ENCODE measurements around the gene DOHH. TPM values are rescaled to one million over a fixed set of nuclear protein-coding genes. Genes with fewer than 3 reads are reported as not detected.

The DOHH gene
- total RNA-seq, 1 donor from 2014 or later = 8.5 TPM

DNA sequence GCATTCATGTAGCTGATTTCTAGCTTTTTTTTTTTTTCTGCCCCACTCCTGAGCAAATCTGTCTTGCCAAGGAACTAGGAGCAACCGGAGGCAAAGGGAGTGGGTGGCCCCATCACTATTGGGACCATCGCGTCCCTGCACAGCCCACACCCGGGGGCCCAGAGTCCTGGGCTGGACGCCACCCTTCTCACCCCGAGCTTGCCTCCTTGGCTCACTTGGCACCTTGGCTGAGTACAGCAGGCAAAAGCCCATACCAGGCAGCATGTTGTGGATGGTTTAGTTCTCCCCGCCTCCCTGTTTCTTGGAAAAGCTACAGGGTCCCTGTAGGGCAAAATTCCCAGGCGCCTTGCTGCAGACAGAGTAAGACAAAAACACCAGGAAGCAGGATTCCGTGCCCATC is 33.8 kb downstream of the DOHH start:
- no peaks in the 10 kb centered on the region for H3K36me3 Mint-ChIP-seq (ENCODE audit: unreplicated experiment)
- DNase-seq = no peak
- peaks cover 29% of the 10 kb centered on the region for H3K27me3 Mint-ChIP-seq (ENCODE audit: unreplicated experiment)
- H3K27ac Mint-ChIP-seq (ENCODE audit: unreplicated experiment) = no peak overlapping the region
- H3K4me1 Mint-ChIP-seq (ENCODE audit: low read depth, unreplicated experiment) = peaks cover 3% of the 10 kb centered on the region
- H3K9me3 Mint-ChIP-seq (ENCODE audit: unreplicated experiment) = peaks cover 3% of the 10 kb centered on the region
- no peak overlapping the region for H3K4me3 Mint-ChIP-seq (ENCODE audit: unreplicated experiment)
- TF ChIP-seq, protein P1, sequence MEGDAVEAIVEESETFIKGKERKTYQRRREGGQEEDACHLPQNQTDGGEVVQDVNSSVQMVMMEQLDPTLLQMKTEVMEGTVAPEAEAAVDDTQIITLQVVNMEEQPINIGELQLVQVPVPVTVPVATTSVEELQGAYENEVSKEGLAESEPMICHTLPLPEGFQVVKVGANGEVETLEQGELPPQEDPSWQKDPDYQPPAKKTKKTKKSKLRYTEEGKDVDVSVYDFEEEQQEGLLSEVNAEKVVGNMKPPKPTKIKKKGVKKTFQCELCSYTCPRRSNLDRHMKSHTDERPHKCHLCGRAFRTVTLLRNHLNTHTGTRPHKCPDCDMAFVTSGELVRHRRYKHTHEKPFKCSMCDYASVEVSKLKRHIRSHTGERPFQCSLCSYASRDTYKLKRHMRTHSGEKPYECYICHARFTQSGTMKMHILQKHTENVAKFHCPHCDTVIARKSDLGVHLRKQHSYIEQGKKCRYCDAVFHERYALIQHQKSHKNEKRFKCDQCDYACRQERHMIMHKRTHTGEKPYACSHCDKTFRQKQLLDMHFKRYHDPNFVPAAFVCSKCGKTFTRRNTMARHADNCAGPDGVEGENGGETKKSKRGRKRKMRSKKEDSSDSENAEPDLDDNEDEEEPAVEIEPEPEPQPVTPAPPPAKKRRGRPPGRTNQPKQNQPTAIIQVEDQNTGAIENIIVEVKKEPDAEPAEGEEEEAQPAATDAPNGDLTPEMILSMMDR (IDR thresholded peaks at IDR 0.05; ENCODE audit: partially characterized antibody, unreplicated experiment) = no peak

DNA sequence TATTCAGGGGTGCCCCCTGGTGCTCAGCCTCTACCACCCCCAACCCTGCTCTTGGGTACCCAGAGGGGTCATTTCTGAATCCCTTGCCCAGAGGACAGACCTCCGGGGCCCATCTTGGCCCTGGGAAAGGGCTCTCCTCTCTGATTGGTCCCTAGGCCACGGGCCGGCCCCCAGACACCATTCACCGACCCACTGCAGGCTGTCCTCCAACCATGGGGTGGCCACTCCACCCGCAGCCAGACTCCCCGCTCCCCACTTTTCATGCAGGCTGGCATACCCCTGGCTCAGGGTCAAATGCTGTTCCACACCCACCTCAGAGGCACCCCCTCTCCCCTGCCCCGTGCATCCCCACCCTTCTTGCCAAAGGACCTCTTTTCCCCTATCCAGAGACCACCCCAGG is 34.9 kb downstream of the DOHH start:
- H3K36me3 Mint-ChIP-seq (ENCODE audit: unreplicated experiment) = no peaks in the 10 kb centered on the region
- H3K9me3 Mint-ChIP-seq (ENCODE audit: unreplicated experiment) = peaks cover 3% of the 10 kb centered on the region
- no peak for DNase-seq
- peaks cover 28% of the 10 kb centered on the region for H3K27me3 Mint-ChIP-seq (ENCODE audit: unreplicated experiment)
- TF ChIP-seq, protein P1 (IDR thresholded peaks at IDR 0.05; ENCODE audit: partially characterized antibody, unreplicated experiment) = no peak
- no peak overlapping the region for H3K27ac Mint-ChIP-seq (ENCODE audit: unreplicated experiment)
- H3K4me3 Mint-ChIP-seq (ENCODE audit: unreplicated experiment) = no peak overlapping the region
- peaks cover 3% of the 10 kb centered on the region for H3K4me1 Mint-ChIP-seq (ENCODE audit: low read depth, unreplicated experiment)

DNA sequence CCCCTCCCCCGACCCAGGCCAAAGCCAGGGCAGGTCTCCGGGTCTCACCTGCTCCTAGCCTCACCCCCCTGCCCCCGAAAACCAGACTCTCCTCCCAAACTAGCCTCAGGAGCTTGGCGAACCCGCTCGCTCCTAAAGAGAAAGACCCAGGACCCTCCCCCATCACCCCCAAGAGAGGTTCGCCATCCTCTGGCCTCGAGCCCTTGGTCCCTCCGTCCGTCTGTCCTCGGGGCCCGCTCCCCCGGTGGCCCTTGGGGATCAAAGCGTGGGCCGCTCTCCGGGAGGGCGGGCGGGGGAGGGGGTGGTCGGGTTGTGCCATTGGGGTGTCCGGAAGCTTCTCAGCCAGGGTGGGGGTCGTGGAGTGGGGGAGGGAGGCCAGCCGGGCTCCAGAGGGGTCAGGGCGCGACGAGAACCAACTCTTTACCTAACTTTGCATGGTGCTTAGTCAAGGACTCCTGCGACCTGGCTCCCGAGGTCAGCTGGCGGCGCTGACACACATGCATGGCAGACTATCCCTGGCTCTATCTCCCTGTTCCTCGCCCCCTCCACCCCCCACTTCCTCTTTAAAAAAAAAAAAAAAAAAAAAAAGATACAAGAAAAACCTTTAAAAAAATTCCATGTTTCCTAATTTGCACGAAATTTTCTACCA is 35.8 kb downstream of the DOHH start:
- H3K4me3 Mint-ChIP-seq (ENCODE audit: unreplicated experiment) = no peak overlapping the region
- H3K27ac Mint-ChIP-seq (ENCODE audit: unreplicated experiment) = no peak overlapping the region
- H3K4me1 Mint-ChIP-seq (ENCODE audit: low read depth, unreplicated experiment) = peaks cover 3% of the 10 kb centered on the region
- TF ChIP-seq, protein P1 (IDR thresholded peaks at IDR 0.05; ENCODE audit: partially characterized antibody, unreplicated experiment) = no peak
- H3K36me3 Mint-ChIP-seq (ENCODE audit: unreplicated experiment) = no peaks in the 10 kb centered on the region
- no peak for DNase-seq
- H3K9me3 Mint-ChIP-seq (ENCODE audit: unreplicated experiment) = peaks cover 5% of the 10 kb centered on the region
- peaks cover 24% of the 10 kb centered on the region for H3K27me3 Mint-ChIP-seq (ENCODE audit: unreplicated experiment)

DNA sequence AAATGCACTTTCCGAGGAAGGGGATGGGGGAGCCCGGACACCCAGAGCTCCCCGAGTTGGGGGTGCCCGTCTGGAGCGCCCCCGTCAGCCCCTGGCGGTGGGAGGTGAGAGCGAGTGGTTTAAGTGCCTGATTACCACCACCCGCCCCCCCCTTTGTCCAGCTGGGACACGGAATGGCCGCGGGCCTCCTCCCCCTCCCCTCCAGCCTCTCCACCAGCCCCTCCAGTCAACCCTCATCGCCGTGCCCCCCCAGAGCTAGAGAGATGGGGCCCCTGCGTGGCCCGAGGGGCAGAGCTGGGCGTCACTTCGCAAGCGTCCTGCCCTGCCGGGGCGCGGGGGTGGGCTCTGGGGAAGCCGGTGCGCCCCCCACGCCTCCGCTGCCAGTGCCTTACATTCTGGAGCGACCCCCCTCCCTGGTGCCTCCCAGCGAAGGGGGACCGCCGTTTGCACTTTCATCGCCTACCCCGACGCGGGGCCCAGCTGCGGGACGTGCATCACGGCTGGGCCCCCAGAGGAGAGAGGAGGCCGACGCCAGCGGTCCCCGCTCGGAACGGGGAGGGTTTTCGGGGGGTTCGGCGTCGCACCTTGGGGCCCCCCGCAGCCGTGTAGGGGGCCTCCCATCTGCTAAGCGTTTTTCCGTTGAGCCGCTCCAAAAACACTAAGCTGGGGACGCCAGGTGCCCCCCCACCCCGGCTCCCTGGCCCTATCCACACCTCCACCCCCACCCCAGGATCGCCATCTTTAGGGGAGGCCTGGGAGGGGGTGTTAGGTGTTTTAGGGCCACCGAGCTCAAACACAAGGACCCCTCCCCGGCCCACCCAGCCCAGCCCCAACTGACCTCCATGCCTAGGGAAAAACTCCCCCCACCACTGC is 36.5 kb downstream of the DOHH start:
- TF ChIP-seq, protein P1 (IDR thresholded peaks at IDR 0.05; ENCODE audit: partially characterized antibody, unreplicated experiment) = peak; percentile 37
- Mint-ChIP-seq H3K4me3 (ENCODE audit: unreplicated experiment) (no peak overlapping the region), H3K9me3 (ENCODE audit: unreplicated experiment) (peaks cover 5% of the 10 kb centered on the region), H3K27me3 (ENCODE audit: unreplicated experiment) (peaks cover 23% of the 10 kb centered on the region), H3K27ac (ENCODE audit: unreplicated experiment) (no peak overlapping the region), H3K36me3 (ENCODE audit: unreplicated experiment) (no peaks in the 10 kb centered on the region), H3K4me1 (ENCODE audit: low read depth, unreplicated experiment) (peaks cover 3% of the 10 kb centered on the region)
- DNase-seq = no peak
